ENCODE results near the gene CCM2. TPM values are rescaled to one million over a fixed set of nuclear protein-coding genes. Genes with fewer than 3 reads are reported as not detected.

Gene CCM2
- total and polyA plus RNA-seq, 2 of the 8 experiments (the other 6 are each of a cell fraction or from before 2014, with no cell fraction given), result 31.6 to 41.2 TPM

- no peaks in the 10 kb centered on the region for H3K79me2 ChIP-seq (ENCODE audit: control insufficient read depth in 1 of 2, insufficient read depth in 2 of 2, low read length in 2 of 2)
- H2AFZ ChIP-seq (ENCODE audit: low read length), result peak overlapping the region; percentile 1; the same call in 1 of the 2 replicates
- TF ChIP-seq JUND (IDR thresholded peaks at IDR 0.05; ENCODE audit: low read length) (no peak), KDM1A (IDR thresholded peaks at IDR 0.05; ENCODE audit: borderline replicate concordance, low read length) (no peak), ATF3 (IDR thresholded peaks at IDR 0.05; ENCODE audit: insufficient read depth, low read depth, low read length) (no peak)
- H2BK20ac ChIP-seq (ENCODE audit: low read length), result no peak overlapping the region
- H2BK120ac ChIP-seq (replicated peaks; ENCODE audit: low read depth, low read length), result no peak overlapping the region
- ChIA-PET CTCF (ENCODE audit: partially characterized antibody) (interaction anchor here (0.8 to 1.7 kb wide), 3 partner anchors 12 to 43 kb away, joined by 3 to 5 read pairs (median 3); no protein-coding TSS in a partner anchor), POLR2A (ENCODE audit: partially characterized antibody) (interaction anchor here (1.0 to 2.0 kb wide), 9 partner anchors 10 to 208 kb away, joined by 3 to 8 read pairs (median 3); no protein-coding TSS in a partner anchor)
- no peak overlapping the region for H3K27ac ChIP-seq (ENCODE audit: low read depth, low read length)
- H2BK5ac ChIP-seq (ENCODE audit: low read depth, low read length), result no peak overlapping the region
- no peak overlapping the region for H4K8ac ChIP-seq (ENCODE audit: extremely low read depth, insufficient read depth, low read length)
- FAIRE-seq (no peak), DNase-seq (ENCODE audit: low read depth in 1 of 2, low spot score in 2 of 2) (no peak)
- H3K56ac ChIP-seq (replicated peaks; ENCODE audit: insufficient read length, low read depth, low read length), result no peak overlapping the region
- H3K4me2 ChIP-seq (ENCODE audit: insufficient read depth in 1 of 2, low read depth in 2 of 2, low read length in 2 of 2), result peak overlapping the region; percentile 34 to 35; a peak in 2 of 4 replicates
- no peak overlapping the region for H3K18ac ChIP-seq (ENCODE audit: extremely low read depth, low read length)
- H3K4ac ChIP-seq (replicated peaks; ENCODE audit: insufficient read length, low read depth, low read length), result no peak overlapping the region
- H4K20me1 ChIP-seq (replicated peaks in 1 of 2; ENCODE audit: control insufficient read depth in 1 of 2, insufficient read depth in 2 of 2, low read length in 2 of 2), result peaks cover 0 to 3% of the 10 kb centered on the region in 2 experiments
- H4K5ac ChIP-seq (ENCODE audit: insufficient read length, low read depth, low read length), result no peak overlapping the region
- no peak overlapping the region for H3K4me3 ChIP-seq (ENCODE audit: extremely low read depth in 1 of 4, insufficient read depth in 2 of 4, low read depth in 3 of 4, low read length in 4 of 4)
- H2AK5ac ChIP-seq (ENCODE audit: low read depth, low read length), result no peak overlapping the region
- H3K4me1 ChIP-seq (replicated peaks in 1 of 4; ENCODE audit: control insufficient read depth in 3 of 4, insufficient read depth in 4 of 4, low read length in 3 of 4), result peaks cover 2 to 10% (median 6%) of the 10 kb centered on the region in 4 experiments; a peak in 5 of 7 replicates
- no peaks in the 10 kb centered on the region for H3K36me3 ChIP-seq (ENCODE audit: control insufficient read depth in 2 of 4, insufficient read depth in 4 of 4, low read length in 3 of 4)
- H2BK15ac ChIP-seq (ENCODE audit: low read length), result no peak overlapping the region
- no peak overlapping the region for H3K14ac ChIP-seq (ENCODE audit: insufficient read length)
- H3K23me2 ChIP-seq (ENCODE audit: low read depth, low read length), result peaks cover 2% of the 10 kb centered on the region; the same call in 1 of the 2 replicates
- no peak overlapping the region for H3K23ac ChIP-seq (ENCODE audit: insufficient read length)
- no peak overlapping the region for H2BK12ac ChIP-seq (ENCODE audit: low read depth, low read length)
- H3K9ac ChIP-seq (replicated peaks in 1 of 4; ENCODE audit: extremely low read depth in 1 of 4, low read depth in 3 of 4, low read length in 3 of 4), result 0 out of 7 replicates have a peak overlapping the region, but pooled peaks of 1 of the 4 experiments have one; percentile 18
- H3K9me3 ChIP-seq (ENCODE audit: insufficient read depth in 2 of 2, low read depth in 1 of 2, low read length in 1 of 2), result no peaks in the 10 kb centered on the region
- WGBS, 2 experiments (ENCODE audit: extremely low coverage in 1 of 2, insufficient coverage in 1 of 2, insufficient read length in 1 of 2, insufficient replicate concordance in 2 of 2, low coverage in 1 of 2, low lambda C conversion rate in 2 of 2, missing lambda C conversion rate in 1 of 2), result 80% methylated on average over 3 of the region's 3 CpGs; no CpG with 5 or more reads in 1 of the 2 experiments
- no peaks in the 10 kb centered on the region for H3K79me1 ChIP-seq (ENCODE audit: low read depth, low read length)
- peak overlapping the region; percentile 51 for H4K91ac ChIP-seq (replicated peaks; ENCODE audit: insufficient read length, low read length)
- H3K27me3 ChIP-seq (replicated peaks in 1 of 4; ENCODE audit: control insufficient read depth in 3 of 4, extremely low read depth in 1 of 4, insufficient read depth in 3 of 4, low read length in 3 of 4), result peaks cover 0 to 6% (median 6%) of the 10 kb centered on the region in 4 experiments; a peak in 5 of 7 replicates
Observed at GRCh38 chr7:45092931-45093235, 92.9 kb downstream of the CCM2 start.

All from H1 (cell line).